ENCODE data around the gene CENPK. TPM values are rescaled to one million over a fixed set of nuclear protein-coding genes. Genes with fewer than 3 reads are reported as not detected.

Gene CENPK
- total RNA-seq, 1 donor from 2014 or later: 55.2 TPM

GRCh38 chr5:65480306-65480865, 82.6 kb downstream of the CENPK start:
- H3K4me1 Mint-ChIP-seq: peaks cover 21% of the 10 kb centered on the region
- H3K36me3 Mint-ChIP-seq (ENCODE audit: low read depth): no peaks in the 10 kb centered on the region
- H3K27me3 Mint-ChIP-seq (ENCODE audit: low read depth): no peaks in the 10 kb centered on the region
- no peak overlapping the region for H3K27ac Mint-ChIP-seq (ENCODE audit: unreplicated experiment)
- DNase-seq (ENCODE audit: low read depth, low spot score): no peak
- no peaks in the 10 kb centered on the region for H3K9me3 Mint-ChIP-seq
- no peak overlapping the region for H3K4me3 Mint-ChIP-seq
- no peak for TF ChIP-seq CTCF (conservative IDR thresholded peaks at IDR 0.05)

- peaks cover 21% of the 10 kb centered on the region for H3K4me1 Mint-ChIP-seq
- no peaks in the 10 kb centered on the region for H3K36me3 Mint-ChIP-seq (ENCODE audit: low read depth)
- DNase-seq (ENCODE audit: low read depth, low spot score): no peak
- TF ChIP-seq CTCF (conservative IDR thresholded peaks at IDR 0.05): no peak
- H3K27ac Mint-ChIP-seq (ENCODE audit: unreplicated experiment): no peak overlapping the region
- H3K9me3 Mint-ChIP-seq: no peaks in the 10 kb centered on the region
- no peaks in the 10 kb centered on the region for H3K27me3 Mint-ChIP-seq (ENCODE audit: low read depth)
- no peak overlapping the region for H3K4me3 Mint-ChIP-seq
These were observed 83.4 kb downstream of the CENPK start for GRCh38 chr5:65479527-65479926.

GRCh38 chr5:65478336-65478735, 84.6 kb downstream of the CENPK start:
- H3K4me1 Mint-ChIP-seq: peaks cover 18% of the 10 kb centered on the region
- H3K36me3 Mint-ChIP-seq (ENCODE audit: low read depth): no peaks in the 10 kb centered on the region
- no peak for DNase-seq (ENCODE audit: low read depth, low spot score)
- no peak overlapping the region for H3K27ac Mint-ChIP-seq (ENCODE audit: unreplicated experiment)
- H3K4me3 Mint-ChIP-seq: no peak overlapping the region
- no peaks in the 10 kb centered on the region for H3K27me3 Mint-ChIP-seq (ENCODE audit: low read depth)
- H3K9me3 Mint-ChIP-seq: no peaks in the 10 kb centered on the region
- TF ChIP-seq CTCF (conservative IDR thresholded peaks at IDR 0.05): no peak

- peak overlapping the region; percentile 8 for H3K4me3 Mint-ChIP-seq
- TF ChIP-seq CTCF (conservative IDR thresholded peaks at IDR 0.05): no peak
- H3K4me1 Mint-ChIP-seq: no peaks in the 10 kb centered on the region
- no peaks in the 10 kb centered on the region for H3K27me3 Mint-ChIP-seq (ENCODE audit: low read depth)
- no peaks in the 10 kb centered on the region for H3K9me3 Mint-ChIP-seq
- no peaks in the 10 kb centered on the region for H3K36me3 Mint-ChIP-seq (ENCODE audit: low read depth)
- H3K27ac Mint-ChIP-seq (ENCODE audit: unreplicated experiment): no peak overlapping the region
- no peak for DNase-seq (ENCODE audit: low read depth, low spot score)
These were observed 87.1 kb downstream of the CENPK start for GRCh38 chr5:65475895-65476294.

GRCh38 chr5:65475336-65475735, 87.6 kb downstream of the CENPK start:
- H3K9me3 Mint-ChIP-seq: no peaks in the 10 kb centered on the region
- no peaks in the 10 kb centered on the region for H3K27me3 Mint-ChIP-seq (ENCODE audit: low read depth)
- no peak for DNase-seq (ENCODE audit: low read depth, low spot score)
- no peaks in the 10 kb centered on the region for H3K36me3 Mint-ChIP-seq (ENCODE audit: low read depth)
- no peaks in the 10 kb centered on the region for H3K4me1 Mint-ChIP-seq
- no peak for TF ChIP-seq CTCF (conservative IDR thresholded peaks at IDR 0.05)
- no peak overlapping the region for H3K4me3 Mint-ChIP-seq
- no peak overlapping the region for H3K27ac Mint-ChIP-seq (ENCODE audit: unreplicated experiment)

Data from neural crest cell (in vitro differentiated cells).